NCI-H2081 treated with DMSO at 0.1 percent for 48 hours (cell line): Measurements from ENCODE around the gene TNFRSF17.
"Not testable (repeated sequence)": the region's sequence is repeated elsewhere in the genome, so short reads cannot be mapped to it uniquely, and the experiment has no call there.

Source experiments
- DNase-seq: peaks from one replicate; lab custom pipeline; 2025; lab: John Stamatoyannopoulos, UW

TNFRSF17 gene

DNA sequence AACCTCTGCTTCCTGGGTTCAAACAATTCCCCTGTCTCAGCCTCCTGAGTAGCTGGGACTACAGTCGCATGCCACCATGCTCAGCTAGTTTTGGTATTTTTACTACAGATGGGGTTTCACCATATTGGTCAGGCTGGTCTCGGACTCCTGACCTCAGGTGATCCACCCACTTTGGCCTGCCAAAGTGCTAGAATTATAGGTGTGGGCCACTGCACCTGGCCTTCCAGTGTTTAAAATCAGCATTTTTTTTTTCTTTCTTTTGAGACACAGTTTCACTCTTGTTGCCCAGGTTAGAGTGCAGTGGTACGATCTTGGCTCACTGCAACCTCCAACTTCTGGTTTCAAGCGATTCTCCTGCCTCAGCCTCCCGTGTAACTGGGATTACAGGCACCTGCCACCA, 5.3 kb downstream of the TNFRSF17 start:
- DNase-seq = not testable (repeated sequence)

DNA sequence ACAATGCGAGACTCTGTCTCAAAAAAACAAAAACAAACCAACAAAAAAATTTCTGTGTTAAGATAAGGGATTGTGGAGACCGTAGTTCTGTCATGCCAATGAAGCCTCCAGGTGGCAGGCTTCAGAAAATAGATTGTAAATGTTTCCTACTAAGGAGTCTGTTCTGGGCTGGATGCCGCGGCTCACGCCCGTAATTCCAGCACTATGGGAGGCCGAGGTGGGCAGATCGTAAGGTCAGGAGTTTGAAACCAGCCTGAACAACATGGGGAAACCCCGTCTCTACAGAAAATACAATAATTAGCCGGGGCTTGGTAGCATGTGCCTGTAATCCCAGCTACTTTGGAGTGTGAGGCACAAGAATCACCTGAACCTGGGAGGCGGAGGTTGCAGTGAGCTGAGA, 7.1 kb downstream of the TNFRSF17 start:
- DNase-seq = no peak

DNA sequence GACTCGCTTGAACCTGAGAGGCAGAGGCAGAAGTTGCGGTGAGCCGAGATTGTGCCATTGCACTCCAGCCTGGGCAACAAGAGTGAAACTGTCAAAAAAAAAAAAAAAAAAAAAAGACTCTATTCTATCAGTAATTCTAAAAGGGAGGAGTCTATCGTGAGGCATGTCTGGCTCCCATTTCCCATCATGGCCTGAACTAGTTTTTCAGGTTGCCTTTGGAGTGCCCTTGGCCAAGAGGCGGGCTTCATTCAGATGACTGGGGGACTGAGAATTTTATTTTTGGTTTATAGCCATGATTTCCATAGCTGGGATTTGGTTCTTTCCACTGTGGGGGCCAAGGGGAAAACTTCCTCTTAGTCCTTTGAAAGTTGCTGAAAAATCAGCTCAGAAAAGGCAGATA, 8.1 kb downstream of the TNFRSF17 start:
- no peak for DNase-seq

DNA sequence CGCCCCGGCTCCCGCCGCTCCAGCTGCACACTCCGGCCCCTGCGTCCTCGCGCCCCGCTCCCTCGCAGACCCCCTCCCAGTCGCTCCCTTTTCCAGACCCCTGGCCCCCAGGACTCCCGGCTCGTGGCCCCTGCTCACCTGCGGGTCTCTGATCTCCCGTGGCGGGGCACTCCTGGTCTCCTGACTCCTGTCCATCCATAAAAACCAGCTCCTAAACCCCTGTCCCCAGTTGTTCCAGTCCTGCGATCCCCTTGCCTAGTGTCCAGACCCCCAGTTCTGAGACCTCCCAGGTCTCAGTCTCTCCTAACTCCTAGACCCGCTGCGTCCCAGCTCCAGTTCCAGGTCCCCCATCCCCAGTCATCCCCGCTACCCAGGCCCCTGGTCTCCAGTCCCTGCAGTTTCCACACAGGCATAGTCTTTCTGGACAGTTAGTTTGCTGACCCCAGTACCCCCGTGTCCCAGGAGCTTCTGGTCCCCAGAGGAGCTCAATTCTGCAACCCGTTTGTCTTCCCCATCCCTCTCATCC, 11.9 kb downstream of the TNFRSF17 start:
- DNase-seq = no peak

DNA sequence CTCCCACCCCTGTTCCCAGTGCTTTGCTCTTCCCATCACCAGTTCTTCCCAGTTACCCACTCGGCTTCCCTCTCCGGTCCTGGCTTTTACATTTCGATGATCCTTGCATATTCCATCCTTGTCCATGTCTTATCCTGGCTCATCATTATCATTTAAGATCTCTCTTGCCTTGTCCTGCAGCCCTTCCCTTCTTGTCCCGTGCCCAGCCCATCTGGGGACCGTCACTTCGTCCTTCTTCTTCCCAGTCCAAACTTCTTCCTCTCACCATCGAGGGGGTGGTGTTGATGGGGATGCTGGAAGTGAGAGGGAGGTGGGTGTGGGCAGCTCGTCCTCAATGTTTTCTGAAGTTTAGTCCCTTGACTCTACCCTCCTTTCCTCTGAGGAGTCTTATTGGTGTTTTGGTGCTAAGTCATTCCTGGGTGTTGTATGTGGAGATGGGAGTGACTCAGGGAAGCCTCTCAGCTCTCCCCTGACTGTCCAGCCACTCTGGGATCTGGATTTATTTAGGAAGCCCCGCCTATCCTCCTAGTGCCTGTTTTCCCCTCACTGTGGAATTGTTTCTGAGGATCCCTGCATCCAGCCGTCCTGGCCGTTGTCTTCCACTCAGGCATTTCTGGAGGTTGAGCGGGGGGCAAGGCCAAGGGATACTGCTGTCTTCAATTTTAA, 12.5 kb downstream of the TNFRSF17 start:
- no peak for DNase-seq

DNA sequence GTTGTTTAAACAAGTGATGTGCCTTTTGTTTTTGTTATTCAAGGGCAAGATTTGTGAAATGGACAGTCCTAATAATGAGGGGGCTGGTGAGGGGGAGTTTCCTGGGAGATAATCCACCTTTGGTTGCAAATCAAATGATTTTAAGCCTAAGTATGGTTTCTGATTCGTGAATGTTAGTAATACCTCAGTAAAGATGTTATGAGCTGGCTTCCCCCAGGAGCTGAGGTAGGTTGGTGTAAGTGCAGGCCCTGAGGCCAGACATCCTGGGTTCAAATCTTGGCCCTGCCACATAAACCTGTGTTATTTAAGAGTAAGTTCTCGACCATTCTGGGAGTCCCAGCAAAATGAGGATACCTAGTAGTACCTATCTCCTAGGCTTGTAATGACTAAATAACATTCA, 13.1 kb downstream of the TNFRSF17 start:
- DNase-seq = no peak

DNA sequence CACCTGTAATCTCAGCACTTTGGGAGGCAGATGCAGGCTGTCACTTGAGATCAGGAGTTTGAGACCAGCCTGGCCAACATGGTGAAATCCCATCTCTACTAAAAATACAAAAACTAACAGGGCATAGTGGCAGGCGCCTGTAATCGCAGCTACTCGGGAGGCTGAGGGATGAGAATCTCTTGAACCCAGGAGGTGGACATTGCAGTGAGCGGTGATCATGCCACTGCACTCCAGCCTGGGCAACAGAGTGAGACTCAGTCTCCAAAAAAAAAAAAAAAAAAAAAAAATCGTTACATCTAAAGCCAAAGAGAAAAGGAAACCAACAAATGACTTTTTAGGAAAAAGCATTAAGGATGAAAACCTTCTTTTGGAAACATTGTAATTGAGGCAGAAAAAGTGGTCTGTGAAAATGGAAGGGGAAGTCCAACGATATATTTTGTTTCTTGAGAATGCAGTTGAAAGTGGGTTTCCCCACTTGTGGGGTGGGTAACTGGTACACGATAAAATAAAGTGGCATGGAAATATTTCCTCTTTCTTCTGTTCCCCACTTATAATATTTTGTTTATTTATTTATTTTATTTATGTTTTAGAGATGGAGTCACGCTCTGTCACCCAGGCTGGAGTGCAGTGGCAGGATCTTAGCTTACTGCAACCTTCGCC, 14.1 kb downstream of the TNFRSF17 start:
- DNase-seq = no peak

DNA sequence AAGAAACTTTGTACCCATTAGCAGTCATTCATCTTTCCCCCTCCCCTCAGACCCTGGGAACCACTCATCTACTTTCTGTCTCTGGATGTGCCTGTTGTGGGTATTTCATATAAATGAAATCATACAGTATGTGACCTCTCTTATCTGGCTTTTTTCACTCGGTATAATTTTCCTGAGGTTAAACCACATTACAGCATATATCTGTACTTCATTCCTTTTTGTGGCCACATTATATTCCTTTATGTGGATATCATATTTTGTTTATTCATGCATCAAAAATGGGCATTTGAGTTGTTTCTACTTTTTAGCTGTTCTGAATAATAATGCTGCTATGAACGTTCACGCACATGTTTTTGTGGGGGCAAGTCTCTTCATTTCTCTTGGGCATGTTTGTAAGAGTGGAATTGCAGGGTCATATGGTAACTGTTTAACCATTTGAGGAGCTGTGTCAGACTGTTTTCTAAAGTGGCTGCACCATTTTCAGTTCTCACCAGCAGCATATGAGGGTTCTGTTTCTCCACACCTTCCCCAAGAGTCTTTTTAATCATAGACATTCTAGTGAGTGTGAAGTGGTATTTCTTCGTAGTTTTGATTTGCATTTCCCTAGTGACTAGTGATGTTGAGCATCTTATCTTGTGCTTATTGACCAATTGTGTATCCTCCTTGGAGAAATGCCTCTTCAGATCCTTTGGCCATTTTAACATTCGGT, 15.3 kb downstream of the TNFRSF17 start:
- DNase-seq = no peak

DNA sequence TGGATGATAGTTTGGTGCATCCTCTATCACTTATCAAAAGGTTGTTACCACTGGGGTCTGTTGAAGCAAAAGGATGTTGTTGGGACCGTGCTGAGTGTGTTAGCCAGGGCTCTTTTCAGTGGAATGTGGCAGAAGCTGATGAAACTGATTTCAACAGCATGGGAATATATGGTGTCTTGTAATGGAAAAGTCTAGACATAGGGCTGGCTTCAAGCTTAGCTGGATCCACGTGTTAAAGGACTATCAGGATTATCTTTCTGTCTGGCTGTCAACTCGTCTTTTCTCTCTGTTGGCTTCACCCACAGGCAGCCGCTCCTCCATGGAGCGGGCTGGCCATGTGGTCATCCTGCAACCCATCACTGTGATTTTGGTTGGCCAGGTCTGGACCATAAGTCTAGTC, 20.2 kb downstream of the TNFRSF17 start:
- no peak for DNase-seq

DNA sequence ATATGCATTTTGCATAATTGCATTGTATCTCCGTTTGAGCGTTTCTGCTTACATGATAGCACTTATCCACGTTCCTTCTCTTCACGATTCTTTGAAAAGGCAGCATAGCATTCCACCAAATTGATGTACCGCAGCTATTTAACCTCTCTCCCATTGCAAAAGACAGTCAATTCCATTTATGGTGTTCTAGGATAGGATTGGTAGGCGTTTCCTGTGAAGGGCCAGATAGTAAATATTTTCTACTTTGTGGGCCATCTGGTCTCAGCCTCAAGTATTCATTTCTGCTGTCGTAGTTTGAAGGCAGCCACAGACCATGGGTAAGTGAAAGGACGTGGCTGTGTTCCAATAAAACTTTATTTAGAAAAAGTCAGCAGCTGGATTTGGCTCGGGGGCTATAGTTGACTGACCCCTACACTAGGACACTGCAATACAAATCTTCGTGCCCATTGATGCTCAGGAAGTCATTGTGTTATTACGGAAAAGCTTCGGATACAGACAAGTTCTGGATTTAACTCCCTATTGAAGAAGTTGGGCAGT, 21.6 kb downstream of the TNFRSF17 start:
- no peak for DNase-seq

DNA sequence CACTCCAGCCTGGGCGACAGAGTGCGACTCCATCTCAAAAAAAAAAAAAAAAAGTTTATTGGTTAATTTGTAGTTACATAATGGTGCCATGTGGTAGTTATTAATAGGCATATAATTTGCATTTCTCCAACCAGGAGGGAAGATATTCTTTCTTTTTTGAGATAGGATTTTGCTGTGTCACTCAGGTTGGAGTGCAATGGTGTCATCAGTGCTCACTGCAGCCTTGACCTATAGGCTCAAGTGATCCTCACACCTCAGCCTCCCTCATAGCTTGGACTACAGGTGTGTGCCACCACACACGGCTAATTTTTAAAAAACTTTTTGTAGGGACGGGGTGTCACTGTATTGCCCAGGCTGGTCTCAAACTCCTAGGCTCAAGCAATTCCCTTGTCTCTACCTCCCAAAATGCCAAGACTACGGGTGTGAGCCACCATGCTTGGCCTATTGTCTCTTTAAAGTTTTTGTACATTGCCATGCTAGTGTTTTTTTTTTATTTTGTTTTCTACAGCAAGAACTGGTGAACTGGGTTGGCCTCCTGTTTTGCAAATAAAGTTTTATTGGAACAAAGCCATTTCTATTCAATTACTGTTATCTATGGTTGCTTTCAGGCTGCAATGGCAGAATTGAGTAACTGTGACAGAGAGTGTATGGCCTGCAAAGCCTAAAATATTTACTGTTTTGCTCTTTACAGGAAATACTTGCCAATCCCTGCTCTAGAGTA, 23.4 kb downstream of the TNFRSF17 start:
- DNase-seq = no peak

DNA sequence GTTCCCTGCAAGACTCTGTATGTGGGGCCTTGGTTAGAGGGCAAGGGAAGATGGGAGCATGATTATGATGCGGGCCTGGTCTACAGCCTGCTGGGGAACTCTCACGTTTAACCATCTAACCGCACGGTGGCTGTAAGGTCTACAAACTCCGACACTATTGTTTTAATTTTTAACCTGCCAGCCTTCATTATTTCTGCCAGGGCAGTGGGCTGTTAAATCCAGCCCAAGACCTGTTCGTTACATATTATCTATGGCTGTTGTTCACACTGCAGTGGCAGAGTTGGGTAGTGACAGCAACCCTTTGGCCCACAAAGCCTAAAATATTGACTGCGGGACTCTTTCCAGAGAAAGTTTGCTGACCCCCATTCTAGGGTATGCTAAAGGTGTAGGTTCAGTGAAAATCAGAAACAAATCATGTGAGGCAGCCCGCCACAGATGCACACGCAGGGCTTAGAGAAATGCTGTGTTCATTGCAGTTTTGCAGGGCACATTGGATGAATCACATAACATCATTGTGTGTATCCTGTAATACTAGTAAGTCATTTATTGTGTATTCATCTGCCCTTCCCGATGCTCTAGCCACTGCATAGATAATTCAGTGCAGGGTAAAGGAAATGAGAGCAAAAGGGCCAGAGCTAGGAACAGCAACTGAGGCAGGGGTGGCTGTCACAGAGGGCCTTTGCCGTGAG, 25.8 kb downstream of the TNFRSF17 start:
- no peak for DNase-seq

DNA sequence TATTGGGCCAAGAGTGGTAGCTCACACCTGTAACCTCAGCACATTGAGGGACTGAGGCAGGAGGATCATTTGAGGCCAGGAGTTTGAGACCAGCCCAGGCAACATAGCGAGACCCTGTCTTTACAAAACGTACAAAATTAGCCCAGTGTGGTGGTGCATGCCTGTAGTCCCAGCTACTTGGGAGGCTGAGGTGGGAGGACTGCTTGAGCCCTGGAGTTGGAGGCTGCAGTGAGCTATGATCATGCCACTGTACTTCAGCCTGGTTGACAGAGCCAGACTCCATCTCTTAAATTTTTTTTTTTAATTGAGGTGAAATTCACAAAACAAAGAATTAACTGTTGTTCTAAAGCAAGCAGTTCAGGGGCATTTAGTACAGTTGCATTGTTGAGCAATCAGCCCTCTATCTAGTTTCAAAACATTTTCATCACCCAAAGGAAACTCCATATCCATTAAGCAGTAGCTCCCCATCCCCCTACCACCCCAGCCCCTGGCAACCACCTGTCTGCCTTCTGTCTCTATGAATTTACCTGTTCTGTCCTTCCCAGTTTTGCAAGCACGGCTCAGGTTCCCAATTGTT, 27.1 kb downstream of the TNFRSF17 start:
- DNase-seq = no peak

DNA sequence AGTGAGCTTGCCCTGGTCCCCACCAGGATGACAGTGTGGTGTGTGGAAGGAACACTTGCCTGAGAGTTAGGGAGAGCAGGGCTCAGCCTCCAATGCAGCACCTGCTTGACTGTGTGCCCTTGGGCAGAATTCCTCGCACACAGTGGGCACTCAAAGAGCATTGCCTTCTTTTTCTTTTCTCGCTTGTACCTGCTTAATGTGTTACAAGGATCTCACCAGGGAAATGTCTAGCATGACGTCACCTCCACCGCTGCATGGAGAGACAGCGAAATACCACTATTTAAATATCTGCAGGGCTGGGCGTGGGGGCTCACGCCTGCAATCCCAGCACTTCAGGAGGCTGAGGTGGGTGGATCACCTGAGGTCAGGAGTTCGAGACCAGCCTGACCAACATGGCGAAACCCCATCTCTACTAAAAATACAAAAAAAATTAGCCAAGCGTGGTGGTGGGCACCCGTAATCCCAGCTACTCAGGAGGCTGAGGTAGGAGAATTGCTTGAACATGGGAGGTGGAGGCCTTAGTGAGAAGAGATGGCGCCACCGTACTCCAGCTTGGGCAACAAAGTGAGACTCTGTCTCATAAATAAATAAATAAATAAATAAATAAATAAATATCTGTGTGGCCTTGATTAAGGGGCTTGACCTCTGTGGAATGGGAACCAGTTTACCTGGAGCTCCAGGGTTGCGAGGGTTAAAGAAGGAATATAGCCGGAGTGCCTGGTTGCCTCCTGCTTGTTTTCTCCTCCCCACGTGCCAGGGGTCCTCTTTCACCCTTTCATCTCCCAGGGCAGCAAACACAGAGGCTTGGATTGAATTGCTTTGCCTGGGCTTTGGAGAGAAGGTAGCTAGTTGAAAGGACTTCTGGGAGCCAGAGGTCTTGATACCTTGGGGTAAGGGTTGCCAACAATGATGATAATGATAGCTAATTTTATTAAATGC, 27.8 kb downstream of the TNFRSF17 start:
- no peak for DNase-seq

DNA sequence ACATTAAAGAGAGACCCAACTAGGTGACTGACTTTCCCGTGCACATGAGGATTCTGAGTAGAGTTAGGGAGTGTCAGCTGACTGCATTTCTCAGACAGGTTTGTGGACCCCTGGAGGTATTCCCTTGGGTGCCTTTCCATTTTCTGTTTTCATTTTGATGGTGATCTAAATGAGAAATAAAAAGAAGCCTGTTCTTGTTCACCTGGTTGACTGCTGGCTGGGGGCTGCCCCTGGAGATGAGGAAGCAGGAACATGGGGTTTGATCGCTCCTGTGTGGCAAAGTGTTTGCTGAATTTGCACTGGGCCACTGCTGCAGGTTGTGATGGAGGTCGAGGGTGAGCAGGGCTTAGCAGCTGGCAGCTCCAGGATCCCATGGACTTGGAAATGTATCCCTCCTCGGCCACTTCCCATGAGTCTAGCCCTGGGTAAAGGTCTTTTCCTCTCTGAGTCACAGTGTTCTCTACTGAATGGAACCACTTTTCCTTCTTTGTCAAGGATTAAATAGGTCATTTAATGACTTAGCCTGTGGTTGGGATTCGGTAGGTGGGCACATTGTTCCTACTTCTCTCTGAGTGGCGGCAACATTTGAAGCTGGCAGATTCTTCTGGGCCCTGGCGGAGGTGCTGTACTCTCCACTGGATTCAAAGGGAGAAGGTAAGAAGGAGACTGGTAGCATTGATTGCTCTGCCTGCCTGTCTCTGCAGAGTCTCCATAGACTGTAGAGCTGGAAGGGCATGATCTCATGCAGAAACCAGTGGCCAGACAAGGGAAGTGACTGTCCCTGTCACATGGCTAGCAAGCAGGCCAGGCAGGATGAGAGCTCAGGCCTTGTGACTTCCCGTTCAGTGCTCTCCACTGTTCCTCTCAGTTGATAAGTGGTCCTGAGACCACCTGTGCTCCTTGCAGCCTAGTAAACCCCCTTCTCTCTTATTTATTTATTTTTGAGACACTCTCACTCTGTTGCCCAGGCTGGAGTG, 29.4 kb downstream of the TNFRSF17 start:
- DNase-seq = no peak

DNA sequence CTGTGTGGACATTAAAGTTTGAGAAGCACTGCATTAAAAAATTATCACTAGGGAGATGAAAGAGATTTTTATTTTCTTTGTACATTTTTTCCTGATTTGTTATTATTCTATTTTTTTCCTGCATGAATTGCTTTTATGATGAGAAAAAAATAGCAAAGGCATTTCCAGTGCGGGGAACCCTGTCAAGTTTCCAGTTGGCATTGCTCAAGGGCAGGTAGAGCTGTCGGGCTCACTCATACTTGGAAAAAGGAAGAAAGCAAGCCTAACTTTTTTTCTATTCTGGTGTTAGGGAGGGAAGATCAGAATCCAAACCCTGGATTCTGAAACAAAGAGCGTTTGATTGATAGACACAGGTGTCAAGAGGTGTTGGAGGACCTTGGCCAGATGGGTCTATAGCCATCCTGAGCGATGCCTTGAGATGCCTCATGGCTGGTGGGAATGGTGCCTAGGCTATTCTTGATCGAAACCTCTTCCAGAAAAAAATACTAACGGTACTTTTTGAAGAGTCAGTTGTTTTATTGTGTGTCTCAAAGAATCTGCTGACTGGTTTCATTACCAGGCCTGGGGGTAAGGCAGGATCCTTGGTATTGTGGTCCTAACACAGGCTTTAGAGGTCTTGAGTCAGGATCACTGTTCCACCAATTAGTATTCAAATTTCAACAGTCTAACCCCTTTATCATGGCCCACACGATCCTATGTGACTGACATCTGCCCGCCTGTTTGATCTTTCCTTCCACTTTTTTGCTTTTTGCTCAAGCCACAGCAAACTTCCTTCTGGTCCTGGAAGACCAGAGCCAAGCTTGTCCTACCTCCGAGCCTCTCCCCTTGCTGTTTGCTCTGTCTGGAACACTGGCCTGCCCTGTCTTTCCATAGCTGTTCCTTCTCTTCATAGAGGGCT, 31.7 kb downstream of the TNFRSF17 start:
- DNase-seq = no peak

DNA sequence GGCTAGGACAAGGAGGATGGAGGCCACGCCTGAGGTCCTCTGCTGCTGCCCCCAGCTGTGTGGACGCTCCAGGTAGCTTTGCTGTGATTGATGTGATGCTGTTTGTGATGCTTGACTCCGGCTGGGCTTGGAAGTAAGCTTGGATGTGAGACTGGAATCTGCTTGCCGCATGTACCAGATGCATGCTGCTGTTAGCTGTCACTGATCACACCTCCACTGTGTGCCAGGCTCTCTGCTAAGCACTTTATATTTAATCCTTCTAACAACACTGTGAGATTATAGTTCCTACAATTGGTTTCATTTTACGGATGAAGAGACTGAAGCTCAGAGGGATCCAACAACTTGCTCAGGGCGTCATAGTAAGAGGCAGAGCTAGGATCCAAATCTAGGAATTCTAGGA, 35.0 kb downstream of the TNFRSF17 start:
- no peak for DNase-seq
